HG02852 (cell line): ENCODE data around the gene SHD.
"Not testable (repeated sequence)": the region's sequence is repeated elsewhere in the genome, so short reads cannot be mapped to it uniquely, and the experiment has no call there.

ENCODE experiments used
- ATAC-seq: cut with Tn5 transposase; IDR thresholded peaks from one replicate; pipeline ENCODE4 v1.9.1; 2021; ENCODE audit warnings: mild to moderate bottlenecking, moderate library complexity; ENCODE audit not compliant: unreplicated experiment

The SHD gene

DNA sequence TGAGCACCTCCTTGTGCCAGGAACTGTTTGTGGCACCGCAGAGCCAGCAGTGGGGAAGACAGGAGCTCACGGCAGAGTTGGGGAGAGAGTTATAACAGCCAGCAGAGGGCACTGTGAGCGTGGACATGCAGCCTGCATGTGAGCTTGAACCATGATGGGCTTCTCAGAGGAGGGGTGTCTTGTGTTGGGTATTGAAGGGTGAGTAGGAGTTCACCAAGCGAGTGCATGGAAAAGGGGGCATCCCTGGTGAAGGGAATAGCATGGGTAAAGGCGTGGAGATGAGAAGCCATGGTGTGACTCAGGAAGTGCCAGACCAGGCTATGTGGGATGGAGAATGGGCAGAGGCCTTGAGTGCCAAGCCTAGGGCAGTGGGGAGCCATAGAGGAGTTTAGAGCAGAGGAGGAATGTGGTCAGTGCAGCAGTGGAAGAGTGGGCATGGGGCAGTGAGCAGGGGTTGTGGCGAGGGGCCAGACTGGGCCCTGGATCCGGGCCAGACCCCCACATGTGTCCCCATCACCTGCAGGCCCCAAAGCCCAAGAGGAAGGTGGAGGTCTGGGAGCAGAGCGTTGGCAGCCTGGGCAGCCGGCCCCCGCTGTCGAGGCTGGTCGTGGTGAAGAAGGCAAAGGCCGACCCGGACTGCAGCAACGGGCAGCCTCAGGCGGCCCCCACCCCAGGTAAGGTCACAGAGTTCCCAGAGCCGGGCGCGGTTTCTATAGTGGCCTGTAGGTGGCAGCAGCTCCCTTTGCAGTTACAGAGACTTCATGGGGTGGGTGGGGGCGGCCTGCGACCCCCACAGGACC, 11.8 kb upstream of the SHD start:
- no peak for ATAC-seq

DNA sequence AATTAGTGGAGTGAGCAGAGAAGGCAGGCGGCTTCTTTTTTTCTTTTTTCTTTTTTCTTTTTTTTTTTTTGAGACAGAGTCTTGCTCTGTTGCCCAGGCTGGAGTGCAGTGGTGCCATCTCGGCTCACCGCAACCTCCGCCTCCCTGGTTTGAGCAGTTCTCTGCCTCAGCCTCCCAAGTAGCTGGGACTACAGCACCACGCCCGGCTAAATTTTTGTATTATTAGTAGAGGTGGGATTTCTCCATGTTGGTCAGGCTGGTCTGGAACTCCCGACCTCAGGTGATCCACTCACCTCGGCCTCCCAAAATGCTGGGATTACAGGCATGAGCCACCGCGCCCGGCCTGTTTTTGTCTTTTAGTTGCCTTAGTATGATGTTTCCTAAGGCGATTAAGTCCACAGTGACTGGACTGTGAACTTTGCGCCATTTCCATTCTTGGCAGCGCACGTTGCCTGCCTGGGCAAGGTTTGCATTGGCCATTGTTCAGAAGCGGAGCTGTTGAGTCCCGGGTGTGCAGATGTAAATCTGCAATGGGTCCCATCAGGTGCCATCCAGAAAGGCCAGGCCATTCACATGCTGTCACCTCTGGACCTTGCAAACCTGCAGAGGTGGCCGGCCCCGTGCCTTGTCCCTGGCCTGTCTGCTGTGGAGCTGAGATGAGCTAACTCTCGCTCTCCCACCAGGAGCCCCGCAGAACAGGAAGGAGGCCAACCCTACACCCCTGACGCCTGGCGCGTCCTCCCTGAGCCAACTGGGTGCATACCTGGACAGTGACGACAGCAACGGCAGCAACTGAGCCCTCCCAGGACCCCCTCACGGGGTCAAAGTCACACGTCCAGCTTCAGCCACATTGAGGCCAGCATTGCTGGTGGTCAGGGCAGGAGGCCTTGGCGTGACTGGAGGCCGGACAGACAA, 10.9 kb upstream of the SHD start:
- ATAC-seq, result no peak

DNA sequence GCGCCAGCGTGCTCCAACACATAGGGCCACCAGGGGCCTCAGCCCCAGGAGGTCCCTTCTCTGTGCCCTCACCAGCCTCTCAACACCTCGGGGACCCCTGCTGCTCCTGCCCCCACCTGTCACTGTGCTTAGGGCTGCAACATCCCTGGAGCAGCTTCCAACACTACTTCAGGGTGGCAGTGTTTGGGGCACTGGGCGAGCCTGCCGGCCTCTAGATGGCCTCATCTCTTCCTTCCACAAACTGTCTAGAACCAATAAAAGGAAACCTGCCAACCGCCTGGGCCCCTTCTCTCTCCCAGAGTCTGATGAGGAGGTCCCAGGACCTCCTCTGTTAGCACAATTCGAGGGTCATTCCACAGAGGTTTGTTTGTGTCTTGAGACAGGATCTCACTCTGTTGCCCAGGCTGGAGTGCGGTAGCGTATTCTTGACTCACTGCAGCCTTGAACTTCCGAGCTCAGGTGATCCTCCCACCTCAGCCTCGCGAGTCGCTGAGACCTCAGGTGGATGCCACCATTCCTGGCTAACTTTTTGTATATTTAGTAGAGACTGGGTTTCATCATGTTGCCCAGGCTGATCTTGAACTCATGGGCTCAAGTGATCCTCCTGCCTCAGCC, 10.1 kb upstream of the SHD start:
- no peak for ATAC-seq

DNA sequence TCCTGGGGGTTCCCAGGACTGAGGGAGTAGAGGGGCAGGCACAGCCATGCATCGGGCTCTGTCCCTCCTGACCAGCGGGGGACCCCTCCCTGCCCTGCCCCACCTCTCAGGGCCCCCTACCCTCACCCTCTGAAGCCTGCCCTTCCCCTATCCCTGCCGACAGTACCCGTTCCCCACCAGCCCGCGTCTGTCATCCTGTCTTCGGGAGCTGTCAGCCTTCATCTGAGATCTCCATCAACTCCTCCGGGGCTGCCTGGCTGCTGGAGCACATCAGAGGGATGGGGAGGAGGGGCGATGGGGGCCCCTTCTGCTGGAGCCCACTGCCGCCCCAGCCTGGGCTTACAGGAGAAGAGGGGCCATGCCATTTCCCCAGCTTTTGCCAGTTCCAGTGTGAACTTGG, 6.2 kb upstream of the SHD start:
- ATAC-seq, result no peak

DNA sequence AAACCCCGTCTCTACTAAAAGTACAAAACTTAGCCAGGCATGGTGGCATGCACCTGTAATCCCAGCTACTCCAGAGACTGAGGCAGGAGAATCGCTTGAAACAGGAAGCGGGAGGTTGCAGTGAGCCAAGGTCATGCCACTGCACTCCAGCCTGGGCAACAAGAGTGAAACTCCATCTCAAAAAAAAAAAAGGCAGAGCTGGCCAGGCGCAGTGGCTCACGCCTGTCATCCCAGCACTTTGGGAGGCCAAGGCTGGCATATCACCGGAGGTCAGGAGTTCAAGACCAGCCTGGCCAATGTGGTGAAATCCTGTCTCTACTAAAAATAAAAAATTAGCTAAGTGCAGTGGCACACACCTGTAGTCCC, 4.8 kb upstream of the SHD start:
- not testable (repeated sequence) for ATAC-seq

DNA sequence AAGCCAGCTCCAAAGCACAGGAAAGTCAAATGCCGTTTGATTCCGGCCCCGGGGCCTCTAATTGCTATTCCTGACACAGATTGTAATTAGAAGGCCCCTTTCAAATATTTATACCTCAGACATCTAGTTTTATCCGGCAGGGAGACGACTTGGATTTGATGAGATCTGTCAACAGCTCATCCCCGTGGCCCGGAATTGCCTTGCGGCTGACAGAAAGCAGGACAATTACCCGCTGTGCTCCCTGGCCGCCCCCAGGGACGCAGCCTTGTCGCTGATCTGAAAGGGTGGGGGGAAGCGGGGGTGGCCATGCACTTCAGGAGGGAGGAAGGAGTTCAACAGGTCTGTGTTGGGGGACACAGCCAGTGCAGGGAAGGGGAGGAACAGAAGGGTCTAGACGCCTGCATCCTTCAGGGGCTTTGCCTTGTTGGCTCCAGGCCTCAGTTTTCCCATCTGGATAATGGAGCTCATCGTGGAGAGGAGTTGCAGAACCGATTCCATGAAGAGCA, 1.8 kb upstream of the SHD start:
- ATAC-seq, result no peak

DNA sequence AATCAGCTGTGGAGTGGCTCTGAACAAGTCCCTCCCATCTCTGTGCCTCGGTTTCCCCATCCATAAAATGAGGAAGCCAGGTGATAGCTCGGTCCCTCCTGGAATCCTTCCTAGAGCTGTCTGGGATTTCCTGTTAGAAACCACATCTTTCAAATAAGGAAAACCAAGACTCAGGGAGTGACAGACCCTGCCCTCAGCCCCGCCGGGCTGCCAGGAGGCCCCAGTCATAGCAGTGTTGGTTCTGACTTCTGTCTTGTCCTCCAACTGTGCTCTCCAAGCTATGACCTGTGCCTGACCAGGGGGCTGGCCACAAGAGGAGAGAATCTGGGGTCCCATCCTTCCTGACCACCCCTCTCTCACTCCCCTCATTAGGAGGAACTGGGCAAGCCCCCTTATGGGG, 1.1 kb upstream of the SHD start:
- ATAC-seq, result no peak

DNA sequence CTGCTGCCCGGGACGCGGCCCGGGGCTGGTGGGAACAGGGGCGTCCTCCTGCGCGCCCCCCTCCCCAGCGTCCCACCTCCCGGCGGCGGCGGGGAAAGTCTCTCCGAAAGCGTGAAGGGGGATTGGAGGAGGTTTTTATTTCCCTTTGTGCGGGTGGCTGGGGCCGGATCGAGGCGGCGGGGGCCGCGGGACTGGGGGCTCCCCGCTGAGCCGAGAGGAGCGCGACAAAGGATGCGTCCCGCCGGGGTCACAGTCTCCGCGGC, 132 bp downstream of the SHD start:
- ATAC-seq, result no peak

DNA sequence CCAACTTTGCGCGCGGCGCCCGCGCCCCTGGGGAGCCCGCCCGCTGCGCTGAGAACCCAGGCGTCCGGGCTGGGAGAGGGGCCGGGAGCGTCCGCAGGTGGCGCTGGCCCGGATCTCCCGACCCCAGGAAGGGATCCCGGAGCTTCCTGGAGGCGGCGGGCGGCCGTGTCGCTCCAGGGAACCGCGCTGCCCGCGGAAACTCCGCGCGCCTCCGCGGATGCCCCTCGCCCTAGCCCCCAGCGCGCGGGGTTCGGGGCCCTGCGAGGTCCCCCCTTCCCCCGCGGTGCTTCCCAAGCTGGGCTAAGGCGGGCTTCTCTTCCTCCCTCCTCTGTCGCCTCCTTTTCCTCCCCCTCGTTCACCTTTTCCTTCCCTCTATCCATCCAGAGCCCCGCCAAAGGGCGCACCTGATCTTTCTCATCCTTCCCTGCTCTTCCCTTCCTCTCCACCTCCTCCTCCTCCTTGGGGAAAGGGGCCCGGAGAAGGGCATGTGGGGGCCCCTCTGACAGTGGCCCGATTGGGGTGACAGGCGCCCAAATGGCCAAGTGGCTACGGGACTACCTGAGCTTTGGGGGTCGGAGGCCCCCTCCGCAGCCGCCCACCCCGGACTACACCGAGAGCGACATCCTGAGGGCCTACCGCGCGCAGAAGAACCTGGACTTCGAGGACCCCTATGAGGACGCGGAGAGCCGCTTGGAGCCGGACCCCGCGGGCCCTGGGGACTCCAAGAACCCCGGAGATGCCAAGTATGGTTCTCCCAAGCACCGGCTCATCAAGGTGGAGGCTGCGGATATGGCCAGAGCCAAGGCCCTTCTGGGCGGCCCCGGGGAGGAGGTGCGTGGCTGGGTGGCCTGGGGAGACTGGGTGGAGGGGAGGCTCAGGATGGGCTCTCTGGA, 710 bp downstream of the SHD start:
- ATAC-seq, result no peak

DNA sequence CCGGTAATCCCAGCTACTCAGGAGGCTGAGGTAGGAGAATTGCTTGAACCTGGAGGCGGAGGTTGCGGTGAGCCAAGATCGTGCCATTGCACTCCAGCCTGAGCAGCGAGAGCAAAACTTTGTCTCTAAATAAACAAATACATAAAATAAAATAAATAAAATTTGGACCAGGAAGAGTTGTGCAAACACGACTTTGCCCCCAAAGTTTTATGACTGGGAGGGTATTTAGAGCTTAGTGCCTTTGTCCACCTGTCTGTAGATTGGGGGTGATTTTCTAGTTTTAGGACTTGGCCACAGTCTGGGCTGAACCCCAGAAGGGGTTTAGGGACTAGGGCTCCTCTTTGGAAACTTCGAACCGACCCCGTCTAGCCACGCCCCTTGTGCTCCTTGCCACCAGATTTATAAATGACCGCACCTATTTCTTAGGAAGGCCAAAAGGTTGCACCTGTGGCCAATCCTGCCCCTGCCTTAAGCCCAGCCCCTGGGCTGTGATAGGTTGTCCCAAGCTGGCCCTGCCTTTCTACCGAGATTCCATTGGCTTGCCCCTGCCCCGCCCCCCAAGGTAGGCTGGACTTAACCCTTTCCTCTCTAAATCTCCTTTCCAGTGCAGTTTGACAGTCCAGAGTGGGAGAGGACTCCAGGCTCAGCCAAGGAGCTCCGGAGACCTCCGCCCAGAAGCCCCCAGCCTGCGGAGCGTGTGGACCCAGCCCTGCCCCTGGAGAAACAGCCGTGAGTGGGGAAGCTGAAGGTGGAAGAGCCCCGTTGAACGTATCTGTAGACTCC, 5.3 kb downstream of the SHD start:
- ATAC-seq, result no peak

DNA sequence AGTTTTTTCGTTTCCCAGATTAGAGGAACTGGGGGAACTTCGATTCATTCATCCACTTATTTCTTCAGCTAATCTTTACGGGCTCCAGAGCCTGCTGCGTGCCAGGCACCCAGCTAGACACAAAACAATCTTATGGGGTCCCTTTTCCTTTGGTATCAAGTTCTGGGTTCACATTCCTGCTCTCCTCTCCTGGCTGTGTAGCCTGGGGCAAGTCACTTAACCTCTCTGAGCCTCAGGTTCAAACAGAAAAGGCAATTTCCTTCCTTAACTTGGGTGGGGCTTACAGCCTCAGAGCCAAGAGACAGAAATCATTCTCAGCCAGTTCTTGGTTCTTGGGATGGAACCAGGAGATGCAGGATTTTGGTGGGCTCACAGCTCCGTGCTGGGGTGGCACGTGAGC, 5.9 kb downstream of the SHD start:
- ATAC-seq, result no peak

DNA sequence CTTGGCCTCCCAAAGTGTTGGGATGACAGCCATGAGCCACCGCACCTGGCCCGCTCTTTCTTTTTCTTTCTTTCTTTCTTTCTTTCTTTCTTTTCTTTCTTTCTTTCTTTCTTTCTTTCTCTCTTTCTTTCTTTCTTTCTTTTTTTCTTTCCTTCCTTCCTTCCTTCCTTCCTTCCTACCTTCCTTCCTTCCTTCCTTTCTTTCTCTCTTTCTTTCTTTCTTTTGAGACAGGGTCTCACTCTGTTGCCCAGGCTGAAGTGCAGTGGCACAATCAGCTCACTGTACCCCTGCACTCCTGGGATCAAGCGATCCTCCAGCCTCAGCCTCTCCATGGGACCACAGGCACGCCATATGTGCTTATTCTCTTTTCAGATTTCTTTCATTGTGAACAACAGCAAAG, 7.1 kb downstream of the SHD start:
- not testable (repeated sequence) for ATAC-seq

DNA sequence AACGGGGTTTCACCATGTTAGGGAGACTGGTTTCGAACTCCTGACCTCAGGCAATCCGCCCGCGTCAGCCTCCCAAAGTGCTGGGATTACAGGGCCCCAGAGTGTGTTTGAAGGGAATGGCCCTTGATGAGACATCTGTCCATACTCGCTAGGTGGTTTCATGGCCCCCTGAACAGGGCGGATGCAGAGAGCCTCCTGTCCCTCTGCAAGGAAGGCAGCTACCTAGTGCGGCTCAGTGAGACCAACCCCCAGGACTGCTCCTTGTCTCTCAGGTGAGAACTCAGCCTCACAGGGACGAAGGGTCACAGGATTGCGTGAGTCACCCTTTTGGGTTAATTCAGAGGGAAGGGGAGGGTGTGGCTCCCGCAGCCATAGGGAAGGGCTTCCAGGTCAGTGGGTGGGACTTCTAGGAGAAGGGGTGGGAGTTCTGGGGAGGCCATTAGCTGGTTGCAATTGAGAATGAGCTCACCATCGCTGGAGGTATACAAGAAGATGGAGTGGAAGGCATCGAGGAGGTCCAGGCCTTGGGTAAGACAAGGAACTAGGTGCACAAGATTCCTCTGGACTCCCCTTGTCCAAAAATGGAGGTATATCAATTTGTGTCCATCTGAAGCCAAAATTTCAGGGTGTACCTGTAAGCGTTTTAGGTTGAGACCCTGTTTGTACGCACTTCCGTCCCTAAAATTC, 9.2 kb downstream of the SHD start:
- no peak for ATAC-seq

DNA sequence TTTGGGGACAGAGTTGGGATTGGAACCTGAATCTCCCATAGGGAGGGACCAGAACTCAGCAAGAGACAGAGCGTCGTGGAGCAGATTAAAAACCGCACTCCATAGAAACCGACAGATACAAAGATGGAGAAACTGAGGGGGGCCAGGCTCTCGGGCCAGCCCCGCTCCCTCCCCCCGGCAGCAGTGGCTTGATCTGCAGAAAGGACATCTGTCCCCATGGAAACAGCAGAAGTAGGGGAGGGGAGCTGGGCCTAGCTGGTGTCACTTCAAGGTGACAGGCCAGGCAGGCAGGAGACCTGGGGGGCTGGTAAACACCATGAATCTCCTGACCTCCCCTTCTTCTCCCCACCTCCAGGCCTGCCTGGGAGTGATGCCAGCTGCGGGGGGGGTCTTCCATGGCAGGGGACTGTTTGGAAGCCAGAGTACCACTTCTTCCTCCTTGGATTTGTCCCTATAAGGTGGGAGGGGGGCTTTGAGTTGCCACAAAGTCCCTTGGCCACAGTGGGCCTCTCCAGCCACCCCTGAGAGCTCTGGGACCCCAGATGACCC, 12.2 kb downstream of the SHD start:
- ATAC-seq, result no peak

DNA sequence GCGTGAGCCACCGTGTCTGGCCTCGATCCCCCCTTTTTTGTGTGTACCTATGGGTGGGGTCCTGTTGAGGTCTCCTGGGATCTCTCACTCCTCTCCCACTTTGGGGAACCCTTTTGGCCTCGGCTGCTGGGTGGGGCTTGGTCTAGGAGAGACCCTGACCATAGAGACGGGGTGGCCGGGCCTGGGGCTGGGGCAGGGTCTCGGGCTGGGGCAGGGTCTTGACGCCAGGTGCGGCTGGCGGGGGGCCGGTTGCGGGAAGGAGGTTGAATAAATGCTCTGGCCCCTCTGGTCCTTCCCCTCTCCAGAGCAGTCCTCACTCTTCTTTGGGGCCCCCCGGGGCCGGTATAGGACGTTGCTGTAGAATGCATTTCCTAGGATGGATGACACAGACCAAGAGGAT, 13.4 kb downstream of the SHD start:
- no peak for ATAC-seq

DNA sequence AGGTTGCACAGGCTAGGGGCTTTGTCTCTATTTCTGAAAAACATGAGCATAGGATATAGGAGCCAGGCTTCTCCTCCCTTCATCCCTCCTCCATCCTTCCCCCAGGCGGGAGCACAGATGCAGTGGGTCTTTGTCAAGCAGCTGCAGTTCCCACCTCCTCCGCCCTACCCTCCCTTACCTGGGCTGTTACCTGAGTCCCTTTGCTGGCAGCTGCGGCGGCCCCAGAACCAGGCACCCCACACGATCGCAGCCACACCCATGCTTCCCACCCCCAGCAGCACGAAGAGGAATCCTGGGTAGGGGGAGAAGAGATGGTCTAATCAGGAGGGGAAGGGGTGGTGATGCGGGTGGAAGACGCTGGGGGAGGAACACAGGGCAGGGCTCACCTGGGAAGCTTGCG, 15.3 kb downstream of the SHD start:
- ATAC-seq, result no peak

DNA sequence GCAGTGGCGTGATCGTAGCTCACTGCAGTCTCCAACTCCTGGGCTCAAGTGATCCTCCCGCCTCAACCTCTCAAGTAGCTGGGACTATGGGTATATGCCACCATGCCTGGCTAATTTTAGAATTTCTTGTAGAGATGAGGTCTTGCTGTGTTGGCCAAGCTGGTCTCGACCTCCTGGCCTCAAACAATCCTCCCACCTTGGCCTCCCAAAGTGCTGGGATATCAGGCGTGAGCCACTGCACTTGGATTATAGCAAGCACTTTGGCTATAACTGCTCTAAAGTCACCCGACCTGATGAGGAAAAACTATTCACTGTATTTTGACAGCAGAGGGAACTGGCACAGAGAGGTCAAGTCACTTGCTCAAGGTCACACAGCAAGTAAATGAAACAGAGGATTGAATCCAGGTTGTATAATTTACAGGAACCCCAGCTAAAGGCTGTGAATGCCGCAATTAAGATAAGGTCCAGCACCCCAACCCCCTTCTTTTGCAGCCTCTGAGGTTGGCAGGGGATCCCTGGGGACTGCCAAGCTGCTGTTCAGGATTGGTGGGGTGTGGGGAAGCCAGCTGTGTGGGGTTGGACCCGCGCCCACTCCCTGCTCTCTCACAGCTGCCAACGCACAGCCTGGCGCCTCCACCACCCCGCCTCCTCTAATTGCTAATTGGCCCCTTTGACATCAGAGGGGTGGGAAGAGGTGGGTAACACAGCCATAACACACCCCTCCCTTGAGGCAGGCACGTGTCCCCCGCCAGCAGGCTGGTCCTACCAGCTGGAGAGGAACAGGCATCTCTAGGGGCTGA, 17.1 kb downstream of the SHD start:
- ATAC-seq, result no peak
